Nephron (organoid): ENCODE measurements around the gene PHF13.

Experiments
- H3K27ac Mint-ChIP-seq, 3 experiments: 2 replicates each; pipeline ENCODE4 v1.8.0; 2020; ENCODE audit warnings: mixed read lengths in 3 of 3, mild to moderate bottlenecking in 2 of 3, moderate library complexity in 1 of 3
- H3K27me3 Mint-ChIP-seq: 2 replicates; pipeline ENCODE4 v1.8.0; 2021; ENCODE audit warnings: low read depth, mild to moderate bottlenecking, moderate library complexity, mixed read lengths
- H3K36me3 Mint-ChIP-seq: 2 replicates; pipeline ENCODE4 v1.8.0; 2020; ENCODE audit warnings: low read depth, mixed read lengths
- H3K4me1 Mint-ChIP-seq: 2 replicates; pipeline ENCODE4 v1.8.0; 2020; ENCODE audit warnings: mixed read lengths
- H3K4me3 Mint-ChIP-seq, 3 experiments: 2 replicates each; pipeline ENCODE4 v1.8.0; 2020; ENCODE audit warnings: mild to moderate bottlenecking in 3 of 3, mixed read lengths in 3 of 3, moderate library complexity in 2 of 3
- H3K9me3 Mint-ChIP-seq: 2 replicates; pipeline ENCODE4 v1.8.0; 2020; ENCODE audit warnings: mixed read lengths
- CTCF ChIP-seq, 3 experiments: fragments of 200-600 bp; sonication (generic); IDR thresholded peaks; one replicate each; pipeline ENCODE4 v1.5.0; 2021; ENCODE audit warnings: antibody characterized with exemption in 3 of 3; ENCODE audit not compliant: unreplicated experiment in 3 of 3

PHF13 gene

GRCh38 chr1:6593810-6594209 is 19.7 kb upstream of the PHF13 start:
- Mint-ChIP-seq H3K4me3 (no peak overlapping the region), H3K9me3 (no peaks in the 10 kb centered on the region), H3K27ac (no peak overlapping the region), H3K27me3 (no peaks in the 10 kb centered on the region), H3K4me1 (peaks cover 15% of the 10 kb centered on the region), H3K36me3 (peaks cover 32% of the 10 kb centered on the region)
- no peak for TF ChIP-seq CTCF (IDR thresholded peaks at IDR 0.05; ENCODE audit: unreplicated experiment in 3 of 3)

GRCh38 chr1:6594977-6595740 is 18.4 kb upstream of the PHF13 start:
- H3K27ac Mint-ChIP-seq: no peak overlapping the region
- H3K27me3 Mint-ChIP-seq: no peaks in the 10 kb centered on the region
- H3K9me3 Mint-ChIP-seq: no peaks in the 10 kb centered on the region
- H3K36me3 Mint-ChIP-seq: peaks cover 32% of the 10 kb centered on the region
- H3K4me3 Mint-ChIP-seq: no peak overlapping the region
- no peak for TF ChIP-seq CTCF (IDR thresholded peaks at IDR 0.05; ENCODE audit: unreplicated experiment in 3 of 3)
- H3K4me1 Mint-ChIP-seq: peaks cover 26% of the 10 kb centered on the region

DNA sequence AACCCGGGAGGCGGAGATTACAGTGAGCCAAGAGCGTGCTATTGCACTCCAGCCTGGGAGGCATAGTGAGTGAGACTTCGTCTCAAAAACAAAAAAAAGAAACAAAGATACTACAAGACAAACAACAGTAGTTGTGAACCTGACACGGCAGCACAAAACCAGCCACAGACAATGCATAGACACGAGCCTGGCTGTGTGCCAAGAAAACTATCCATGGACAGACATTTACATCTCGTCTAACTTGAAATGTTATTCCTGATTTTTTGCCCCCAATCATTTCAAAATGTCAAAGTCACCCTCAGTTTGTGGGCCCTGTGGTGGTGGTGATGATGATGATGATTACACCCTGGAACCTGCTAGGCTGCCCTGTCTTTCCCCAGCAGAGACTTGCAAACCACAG is 17.2 kb upstream of the PHF13 start:
- Mint-ChIP-seq H3K4me3 (peak overlapping the region in 1 of 3 experiments; percentile 38), H3K4me1 (peaks cover 37% of the 10 kb centered on the region), H3K36me3 (peaks cover 32% of the 10 kb centered on the region), H3K9me3 (no peaks in the 10 kb centered on the region), H3K27me3 (no peaks in the 10 kb centered on the region), H3K27ac (no peak overlapping the region)
- TF ChIP-seq CTCF (IDR thresholded peaks at IDR 0.05; ENCODE audit: unreplicated experiment in 3 of 3): no peak

DNA sequence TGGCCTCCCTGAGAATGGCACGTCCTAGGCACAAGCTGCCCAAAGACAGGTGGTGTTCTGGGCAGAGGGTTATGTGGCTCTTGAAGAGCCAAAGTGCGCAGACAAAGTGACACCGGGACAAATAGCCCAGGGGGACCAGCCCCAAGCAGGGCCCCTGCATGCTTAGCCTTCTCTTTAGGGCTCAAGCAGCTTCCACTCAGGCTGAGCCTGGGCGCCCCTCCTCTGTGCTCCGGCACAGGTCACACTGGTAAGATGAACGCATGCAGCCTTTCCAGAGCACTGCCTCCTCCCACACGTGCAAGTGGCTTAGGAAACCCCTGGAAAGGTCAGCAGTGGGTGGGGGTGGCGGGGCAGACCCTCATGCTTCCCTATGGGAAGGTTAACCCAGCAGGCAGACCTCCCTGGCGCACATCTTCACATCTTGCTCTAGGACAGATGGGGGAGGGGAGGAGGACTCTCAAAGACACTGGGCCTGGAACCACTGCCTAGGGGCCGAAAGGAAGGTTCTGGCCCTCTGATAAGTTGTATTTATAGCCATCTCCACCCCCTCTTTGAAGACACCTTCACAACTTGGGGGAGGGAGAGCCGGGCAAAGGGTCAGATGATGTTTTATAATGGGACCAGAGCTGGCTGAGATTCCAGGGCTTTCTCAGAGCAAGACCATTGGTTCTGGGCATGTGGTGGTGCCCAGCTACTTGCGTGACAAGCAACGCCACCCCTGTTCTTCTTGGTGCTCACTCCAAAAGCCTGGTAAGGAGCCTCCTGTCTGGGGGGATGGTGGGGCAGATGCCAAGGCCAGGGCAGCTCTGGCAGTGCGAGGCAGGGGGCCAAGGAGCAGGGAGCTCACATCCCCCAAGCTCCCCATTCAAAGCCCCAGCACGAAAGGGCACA is 16.4 kb upstream of the PHF13 start:
- H3K9me3 Mint-ChIP-seq: no peaks in the 10 kb centered on the region
- no peak for TF ChIP-seq CTCF (IDR thresholded peaks at IDR 0.05; ENCODE audit: unreplicated experiment in 3 of 3)
- peaks cover 37% of the 10 kb centered on the region for H3K4me1 Mint-ChIP-seq
- H3K4me3 Mint-ChIP-seq: peak overlapping the region in 2 of 3 experiments; percentile 36 to 42
- no peak overlapping the region for H3K27ac Mint-ChIP-seq
- peaks cover 32% of the 10 kb centered on the region for H3K36me3 Mint-ChIP-seq
- H3K27me3 Mint-ChIP-seq: no peaks in the 10 kb centered on the region

DNA sequence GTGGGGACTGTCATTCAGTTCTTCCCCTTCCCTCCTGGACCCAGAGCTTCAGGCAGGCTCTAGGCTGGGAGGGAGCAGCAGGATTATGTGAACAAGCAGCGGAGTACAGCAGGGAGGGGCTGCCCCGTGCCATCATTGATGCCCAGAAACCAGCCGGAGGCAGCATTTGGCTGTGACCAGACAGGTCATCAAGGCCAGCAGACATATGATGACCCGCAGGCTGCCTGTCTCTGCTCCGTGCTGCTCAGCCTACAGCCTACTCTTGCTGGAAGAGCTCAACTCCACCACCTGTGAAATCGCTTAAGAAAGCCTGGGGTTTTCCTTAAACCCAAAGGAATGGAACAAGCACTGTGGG is 15.8 kb upstream of the PHF13 start:
- H3K9me3 Mint-ChIP-seq: no peaks in the 10 kb centered on the region
- peaks cover 32% of the 10 kb centered on the region for H3K36me3 Mint-ChIP-seq
- no peak overlapping the region for H3K27ac Mint-ChIP-seq
- H3K4me1 Mint-ChIP-seq: peaks cover 37% of the 10 kb centered on the region
- TF ChIP-seq CTCF (IDR thresholded peaks at IDR 0.05; ENCODE audit: unreplicated experiment in 3 of 3): no peak
- no peaks in the 10 kb centered on the region for H3K27me3 Mint-ChIP-seq
- peak overlapping the region in 1 of 3 experiments; percentile 36 for H3K4me3 Mint-ChIP-seq
